ENCODE results near the gene UBE2N.

The UBE2N gene

DNA sequence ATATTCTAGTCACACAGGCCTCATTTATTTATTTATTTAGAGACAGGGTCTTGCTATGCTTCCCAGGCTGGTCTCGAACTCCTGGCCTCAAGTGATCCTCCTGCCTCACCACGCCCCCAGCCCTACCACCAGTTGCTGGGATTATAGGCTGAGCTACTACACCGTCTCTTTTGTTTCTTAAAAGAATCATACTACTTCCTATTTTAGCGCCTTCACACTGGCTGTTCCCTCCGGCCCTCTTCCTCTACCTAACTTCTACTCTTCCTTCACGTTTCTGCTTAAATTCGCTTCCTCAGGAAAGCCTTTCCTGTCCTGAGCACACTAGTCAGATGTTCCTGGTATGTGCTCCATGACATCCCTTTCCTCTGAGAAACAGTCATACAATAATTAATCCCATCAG is 19.2 kb upstream of the UBE2N start:
- Histone ChIP-seq H3K27ac (ENCODE audit: low read length) (no peak overlapping the region), H3K4me1 (ENCODE audit: insufficient read depth, low read length) (no peaks in the 10 kb centered on the region), H3K36me3 (ENCODE audit: insufficient read depth, low read depth, low read length) (no peaks in the 10 kb centered on the region), H3K4me3 (ENCODE audit: low read length) (no peak overlapping the region), H3K9ac (ENCODE audit: low read depth, low read length) (no peak overlapping the region), H3K9me3 (ENCODE audit: insufficient read depth, low read depth, low read length) (no peaks in the 10 kb centered on the region), H3K27me3 (ENCODE audit: insufficient read depth, low read length) (no peaks in the 10 kb centered on the region)

DNA sequence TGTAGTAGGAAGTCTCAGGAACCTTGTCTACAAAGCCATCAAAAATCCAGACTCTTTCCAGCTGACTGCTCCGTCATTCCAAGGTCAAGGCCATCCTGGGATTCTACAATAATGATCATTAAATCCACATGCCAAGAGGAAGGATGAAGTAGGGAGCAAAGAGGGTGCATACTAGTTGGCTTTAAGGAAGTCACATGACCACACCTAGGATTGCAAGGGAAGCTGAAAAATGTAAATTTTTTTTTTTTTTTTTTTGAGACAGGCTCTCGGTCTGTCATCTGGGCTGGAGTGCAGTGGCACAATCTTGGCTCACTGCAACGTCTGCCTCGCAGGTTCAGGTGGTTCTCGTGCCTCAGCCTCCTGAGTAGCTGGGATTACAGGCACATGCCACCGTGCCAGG is 18.3 kb upstream of the UBE2N start:
- no peaks in the 10 kb centered on the region for H3K9me3 ChIP-seq (ENCODE audit: insufficient read depth, low read depth, low read length)

DNA sequence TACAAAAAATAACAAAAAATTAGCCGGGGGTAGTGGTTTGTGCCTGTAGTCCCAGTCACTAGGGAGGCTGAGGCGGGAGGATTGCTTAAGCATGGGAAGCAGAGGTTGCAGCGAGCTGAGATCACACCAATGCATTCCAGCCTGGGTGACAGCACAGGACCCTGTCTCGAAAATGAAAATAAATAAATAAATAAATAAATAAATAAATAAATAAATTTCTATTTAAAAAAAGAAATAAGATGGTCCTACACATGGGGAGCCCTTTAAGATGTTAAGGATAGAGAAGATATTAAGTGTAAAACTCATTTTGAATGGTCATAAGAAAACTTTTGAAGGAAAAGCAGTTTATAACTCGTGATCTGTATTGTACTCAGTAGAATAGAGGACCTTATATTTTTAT is 17.4 kb upstream of the UBE2N start:
- H3K4me1 ChIP-seq (ENCODE audit: insufficient read depth, low read length): no peaks in the 10 kb centered on the region
- no peak overlapping the region for H3K9ac ChIP-seq (ENCODE audit: low read depth, low read length)
- H3K36me3 ChIP-seq (ENCODE audit: insufficient read depth, low read depth, low read length): no peaks in the 10 kb centered on the region
- H3K9me3 ChIP-seq (ENCODE audit: insufficient read depth, low read depth, low read length): no peaks in the 10 kb centered on the region
- no peaks in the 10 kb centered on the region for H3K27me3 ChIP-seq (ENCODE audit: insufficient read depth, low read length)
- no peak overlapping the region for H3K4me3 ChIP-seq (ENCODE audit: low read length)
- H3K27ac ChIP-seq (ENCODE audit: low read length): no peak overlapping the region

More for the DNA sequence above, 18.3 kb upstream of the UBE2N start:
- no peaks in the 10 kb centered on the region for H3K4me1 ChIP-seq (ENCODE audit: insufficient read depth, low read length)
- no peaks in the 10 kb centered on the region for H3K27me3 ChIP-seq (ENCODE audit: insufficient read depth, low read length)
- H3K36me3 ChIP-seq (ENCODE audit: insufficient read depth, low read depth, low read length): no peaks in the 10 kb centered on the region
- no peak overlapping the region for H3K4me3 ChIP-seq (ENCODE audit: low read length)
- no peak overlapping the region for H3K27ac ChIP-seq (ENCODE audit: low read length)
- H3K9ac ChIP-seq (ENCODE audit: low read depth, low read length): no peak overlapping the region

DNA sequence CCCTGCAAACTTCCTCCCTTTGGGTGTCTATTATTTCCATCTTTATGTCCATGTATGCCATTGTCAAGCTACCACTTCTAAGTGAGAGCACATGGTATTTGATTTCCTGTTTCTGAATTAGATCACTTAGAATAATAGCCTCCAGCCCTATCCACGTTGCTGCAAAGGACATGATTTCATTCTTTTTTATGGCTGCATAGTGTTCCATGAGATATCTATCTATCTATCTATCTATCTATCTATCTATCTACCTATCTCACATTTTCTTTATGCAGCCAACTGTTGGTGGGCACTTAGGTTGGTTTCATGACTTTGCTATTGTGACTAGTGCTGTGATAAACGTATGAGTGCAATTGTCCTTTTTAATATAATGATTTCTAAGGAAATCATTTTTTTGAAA is 14.3 kb upstream of the UBE2N start:
- H3K9ac ChIP-seq (ENCODE audit: low read depth, low read length): no peak overlapping the region
- H3K4me3 ChIP-seq (ENCODE audit: low read length): no peak overlapping the region
- no peaks in the 10 kb centered on the region for H3K27me3 ChIP-seq (ENCODE audit: insufficient read depth, low read length)
- no peaks in the 10 kb centered on the region for H3K36me3 ChIP-seq (ENCODE audit: insufficient read depth, low read depth, low read length)
- no peaks in the 10 kb centered on the region for H3K4me1 ChIP-seq (ENCODE audit: insufficient read depth, low read length)
- H3K27ac ChIP-seq (ENCODE audit: low read length): no peak overlapping the region
- H3K9me3 ChIP-seq (ENCODE audit: insufficient read depth, low read depth, low read length): no peaks in the 10 kb centered on the region

DNA sequence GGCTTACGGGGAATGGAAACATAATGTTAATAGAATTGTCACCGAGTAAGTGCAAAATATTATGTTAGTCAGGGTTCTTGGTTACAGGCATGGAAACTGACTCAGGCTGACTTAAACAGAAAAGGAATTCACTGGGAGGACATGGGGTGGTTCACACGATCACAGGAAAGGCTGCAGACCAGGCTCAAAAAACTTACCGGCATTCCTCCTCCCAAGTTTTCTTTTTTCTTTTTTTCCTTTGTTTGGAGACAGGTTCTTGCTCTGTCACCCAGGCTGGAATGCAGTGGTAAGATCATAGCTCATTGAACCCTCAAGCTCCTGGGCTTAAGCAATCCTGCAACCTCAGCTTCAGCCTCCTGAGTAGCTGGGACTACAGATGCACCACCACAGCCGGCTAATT is 11.9 kb upstream of the UBE2N start:
- H3K9ac ChIP-seq (ENCODE audit: low read depth, low read length): no peak overlapping the region
- no peaks in the 10 kb centered on the region for H3K36me3 ChIP-seq (ENCODE audit: insufficient read depth, low read depth, low read length)
- no peak overlapping the region for H3K27ac ChIP-seq (ENCODE audit: low read length)
- no peaks in the 10 kb centered on the region for H3K9me3 ChIP-seq (ENCODE audit: insufficient read depth, low read depth, low read length)
- H3K4me1 ChIP-seq (ENCODE audit: insufficient read depth, low read length): no peaks in the 10 kb centered on the region
- no peak overlapping the region for H3K4me3 ChIP-seq (ENCODE audit: low read length)
- H3K27me3 ChIP-seq (ENCODE audit: insufficient read depth, low read length): no peaks in the 10 kb centered on the region

DNA sequence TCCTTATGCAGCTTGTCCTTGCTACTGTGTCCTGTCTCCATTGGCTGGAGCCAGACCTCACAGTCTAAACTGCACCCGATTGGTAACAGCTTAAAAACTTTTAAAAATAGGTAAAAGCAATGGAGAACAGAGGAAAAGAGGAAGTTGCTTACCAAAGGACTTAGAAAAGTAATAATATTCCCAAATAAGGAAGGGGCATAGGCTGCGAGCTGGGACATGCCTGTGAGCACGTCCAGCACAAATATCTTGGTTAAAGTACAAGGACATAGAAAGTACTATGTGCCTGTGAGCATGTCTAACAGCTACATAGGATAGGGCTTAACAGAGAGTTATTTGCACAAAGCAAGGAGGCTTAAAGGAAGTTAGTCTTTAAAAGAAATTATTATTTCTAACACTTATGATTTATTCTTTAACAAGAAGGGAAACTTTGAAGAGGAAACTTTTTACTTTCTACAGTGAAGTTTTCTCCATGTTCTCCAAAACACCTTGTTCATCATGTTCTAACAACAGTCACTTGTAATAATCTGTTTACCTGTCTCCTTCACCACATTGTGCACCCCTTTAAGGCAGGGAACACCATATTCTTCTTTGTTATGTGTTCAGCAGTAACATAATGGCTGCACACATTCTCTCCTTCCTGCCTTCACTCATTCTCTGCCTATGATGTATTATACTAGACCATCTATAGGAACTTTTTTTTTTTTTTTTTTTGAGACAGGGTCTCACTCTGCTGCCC is 9.8 kb upstream of the UBE2N start:
- no peaks in the 10 kb centered on the region for H3K4me1 ChIP-seq (ENCODE audit: insufficient read depth, low read length)
- no peak overlapping the region for H3K4me3 ChIP-seq (ENCODE audit: low read length)
- H3K36me3 ChIP-seq (ENCODE audit: insufficient read depth, low read depth, low read length): no peaks in the 10 kb centered on the region
- no peaks in the 10 kb centered on the region for H3K9me3 ChIP-seq (ENCODE audit: insufficient read depth, low read depth, low read length)
- no peak overlapping the region for H3K9ac ChIP-seq (ENCODE audit: low read depth, low read length)
- H3K27ac ChIP-seq (ENCODE audit: low read length): no peak overlapping the region
- H3K27me3 ChIP-seq (ENCODE audit: insufficient read depth, low read length): no peaks in the 10 kb centered on the region

DNA sequence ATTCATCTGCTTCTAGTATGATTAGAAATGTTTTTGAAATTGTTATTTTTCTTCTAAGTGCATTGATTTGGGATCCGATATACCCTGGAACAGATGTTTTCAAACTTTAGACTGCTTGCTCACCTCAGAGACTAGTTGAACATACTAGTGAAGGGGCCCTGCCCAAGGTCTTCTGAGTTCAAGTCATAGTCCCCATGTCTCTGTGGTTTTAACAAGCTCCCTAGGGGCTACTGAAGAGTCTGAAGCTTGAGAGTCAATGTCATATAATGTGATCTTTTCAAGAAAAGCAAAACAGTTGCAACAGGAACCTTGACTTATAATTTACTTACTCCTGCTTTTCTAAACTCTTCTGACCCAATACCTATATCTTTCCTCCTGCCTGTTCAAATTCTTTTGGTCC is 7.5 kb upstream of the UBE2N start:
- Histone ChIP-seq H3K9ac (ENCODE audit: low read depth, low read length) (no peak overlapping the region), H3K4me3 (ENCODE audit: low read length) (no peak overlapping the region), H3K27ac (ENCODE audit: low read length) (no peak overlapping the region), H3K36me3 (ENCODE audit: insufficient read depth, low read depth, low read length) (no peaks in the 10 kb centered on the region), H3K4me1 (ENCODE audit: insufficient read depth, low read length) (no peaks in the 10 kb centered on the region), H3K27me3 (ENCODE audit: insufficient read depth, low read length) (no peaks in the 10 kb centered on the region), H3K9me3 (ENCODE audit: insufficient read depth, low read depth, low read length) (no peaks in the 10 kb centered on the region)

DNA sequence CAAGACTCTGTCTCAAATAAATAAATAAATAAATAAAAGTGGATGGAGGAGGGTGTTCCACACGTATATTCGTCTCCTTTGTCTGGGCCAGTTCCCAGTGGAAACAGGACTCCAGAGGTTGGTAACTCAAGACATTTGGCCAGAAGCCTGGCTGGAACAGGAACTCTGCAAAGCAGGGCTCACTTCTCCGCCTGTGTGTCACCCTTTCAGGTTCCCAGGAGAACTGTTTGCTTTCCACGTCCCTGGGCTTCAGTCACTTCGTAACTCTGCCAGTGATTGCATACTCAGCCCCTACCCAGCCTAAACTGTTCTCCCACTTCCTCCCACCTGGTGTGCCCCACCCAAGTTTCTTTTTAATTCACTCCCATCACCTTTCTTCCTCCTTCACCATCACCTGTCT is 7.0 kb upstream of the UBE2N start:
- H3K27ac ChIP-seq (ENCODE audit: low read length): no peak overlapping the region
- H3K9me3 ChIP-seq (ENCODE audit: insufficient read depth, low read depth, low read length): no peaks in the 10 kb centered on the region
- no peaks in the 10 kb centered on the region for H3K36me3 ChIP-seq (ENCODE audit: insufficient read depth, low read depth, low read length)
- H3K27me3 ChIP-seq (ENCODE audit: insufficient read depth, low read length): no peaks in the 10 kb centered on the region
- H3K4me3 ChIP-seq (ENCODE audit: low read length): no peak overlapping the region
- no peaks in the 10 kb centered on the region for H3K4me1 ChIP-seq (ENCODE audit: insufficient read depth, low read length)
- no peak overlapping the region for H3K9ac ChIP-seq (ENCODE audit: low read depth, low read length)

DNA sequence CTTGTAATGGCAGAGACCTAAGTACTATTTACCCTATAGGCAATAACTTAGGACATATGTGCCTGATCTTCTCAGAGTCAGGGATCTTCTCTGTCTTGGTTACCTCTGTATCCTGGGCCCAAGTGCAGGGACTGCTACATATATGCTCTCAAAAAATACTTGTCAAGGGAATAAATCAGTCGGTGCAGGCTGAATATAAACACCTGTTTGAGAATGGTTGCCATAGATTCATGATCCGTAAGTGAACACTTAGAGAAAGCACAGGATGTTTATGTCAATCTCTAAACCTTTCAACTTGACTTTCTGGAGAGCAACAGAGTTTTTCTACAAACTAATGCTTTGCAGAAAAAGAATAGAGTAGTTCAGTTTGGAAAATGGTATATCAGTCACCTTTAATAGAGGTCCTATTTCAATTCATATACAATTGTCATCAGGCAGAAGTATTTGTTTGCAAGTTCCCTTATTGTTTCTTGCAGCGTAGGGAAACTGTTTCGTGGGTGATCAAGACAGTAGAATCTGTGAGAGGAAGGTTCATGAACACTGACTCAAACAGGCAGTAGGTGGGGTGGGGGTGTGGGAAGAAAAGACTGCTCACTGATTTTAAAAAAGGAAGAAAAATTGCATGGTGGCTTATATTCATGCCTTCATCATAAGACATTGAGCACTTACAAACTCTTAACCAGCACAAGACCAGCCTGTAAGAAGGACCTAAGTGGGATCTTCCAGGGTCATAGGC is 6.0 kb upstream of the UBE2N start:
- no peaks in the 10 kb centered on the region for H3K36me3 ChIP-seq (ENCODE audit: insufficient read depth, low read depth, low read length)
- no peaks in the 10 kb centered on the region for H3K9me3 ChIP-seq (ENCODE audit: insufficient read depth, low read depth, low read length)
- H3K4me1 ChIP-seq (ENCODE audit: insufficient read depth, low read length): 0 out of 2 replicates have a peak, but pooled peaks cover 5% of the 10 kb centered on the region
- no peak overlapping the region for H3K27ac ChIP-seq (ENCODE audit: low read length)
- no peak overlapping the region for H3K4me3 ChIP-seq (ENCODE audit: low read length)
- no peaks in the 10 kb centered on the region for H3K27me3 ChIP-seq (ENCODE audit: insufficient read depth, low read length)
- H3K9ac ChIP-seq (ENCODE audit: low read depth, low read length): no peak overlapping the region

DNA sequence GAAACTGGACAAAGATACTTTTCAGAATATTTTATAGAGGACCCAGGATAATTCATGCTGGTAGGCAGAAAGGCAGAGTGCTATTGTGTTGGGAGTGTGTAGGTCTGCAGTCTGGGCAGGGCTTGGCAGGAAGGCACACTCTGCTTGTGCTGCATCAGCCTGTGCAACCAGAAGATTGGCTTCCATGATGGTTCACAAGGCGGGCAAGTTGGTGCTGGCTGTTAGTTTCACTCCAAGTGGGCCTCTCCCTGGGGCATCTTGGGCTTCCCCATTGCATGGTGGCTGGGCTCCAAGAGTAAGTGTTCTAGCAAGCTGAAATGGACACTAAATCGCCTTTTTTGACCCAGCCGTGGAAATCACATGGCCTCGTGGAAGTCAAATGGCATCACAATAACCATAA is 1.8 kb upstream of the UBE2N start:
- H3K27ac ChIP-seq (ENCODE audit: low read length): no peak overlapping the region

DNA sequence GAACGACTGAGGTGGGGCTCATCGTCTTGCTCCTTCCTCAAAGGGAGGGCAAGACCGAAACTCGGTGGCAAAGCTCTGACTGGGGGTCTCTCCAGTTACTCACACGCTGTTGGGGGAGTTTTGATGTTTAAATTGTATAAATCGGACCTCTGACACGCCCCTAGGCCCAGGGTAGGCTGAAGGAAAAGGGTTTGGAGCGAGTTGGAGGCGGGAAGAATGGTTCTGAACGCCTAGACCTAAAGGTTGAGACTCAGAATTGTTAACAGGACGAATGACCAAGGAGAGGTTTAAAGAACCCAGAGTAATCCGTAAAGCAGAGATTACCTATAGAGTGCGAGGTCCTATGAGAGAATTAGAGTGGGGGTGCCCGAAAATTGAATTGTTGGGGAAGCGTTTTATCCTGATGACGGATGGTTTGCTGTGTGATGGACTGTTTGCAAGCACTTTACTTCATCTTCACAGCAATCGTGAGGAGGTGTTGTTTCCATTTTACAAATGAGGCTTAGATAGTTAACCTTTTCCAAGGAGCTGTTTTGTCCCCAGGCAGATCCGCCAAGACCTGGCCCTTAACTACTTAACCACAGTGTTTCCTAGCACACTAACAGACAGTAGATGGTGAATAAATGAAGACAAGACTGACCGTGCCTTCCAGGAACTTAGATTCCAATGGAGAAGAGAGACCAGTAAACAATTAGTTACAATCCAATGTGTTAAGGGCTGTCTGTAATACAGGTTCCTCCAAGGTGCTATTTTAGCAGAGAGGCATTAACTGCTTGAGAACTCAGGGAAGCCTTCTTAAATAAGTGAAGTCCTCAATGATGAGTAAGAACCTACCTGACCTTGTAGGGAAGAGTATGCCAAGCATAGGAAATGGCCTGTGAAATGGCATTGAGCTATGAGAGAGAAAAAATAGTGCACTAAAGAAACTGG is 929 bp upstream of the UBE2N start:
- Histone ChIP-seq H3K9me3 (ENCODE audit: insufficient read depth, low read depth, low read length) (no peaks in the 10 kb centered on the region), H3K9ac (ENCODE audit: low read depth, low read length) (peak overlapping the region; percentile 98), H3K27ac (ENCODE audit: low read length) (peak overlapping the region; percentile 99), H3K27me3 (ENCODE audit: insufficient read depth, low read length) (no peaks in the 10 kb centered on the region), H3K4me3 (ENCODE audit: low read length) (peak overlapping the region; percentile 99), H3K36me3 (ENCODE audit: insufficient read depth, low read depth, low read length) (no peaks in the 10 kb centered on the region), H3K4me1 (ENCODE audit: insufficient read depth, low read length) (peaks cover 28% of the 10 kb centered on the region; the same call in 1 of the 2 replicates)

More for the DNA sequence above, 1.8 kb upstream of the UBE2N start:
- peak overlapping the region; percentile 8; the same call in 1 of the 2 replicates for H3K9ac ChIP-seq (ENCODE audit: low read depth, low read length)
- H3K36me3 ChIP-seq (ENCODE audit: insufficient read depth, low read depth, low read length): no peaks in the 10 kb centered on the region
- no peaks in the 10 kb centered on the region for H3K9me3 ChIP-seq (ENCODE audit: insufficient read depth, low read depth, low read length)
- peaks cover 21% of the 10 kb centered on the region; the same call in 1 of the 2 replicates for H3K4me1 ChIP-seq (ENCODE audit: insufficient read depth, low read length)
- no peaks in the 10 kb centered on the region for H3K27me3 ChIP-seq (ENCODE audit: insufficient read depth, low read length)
- H3K4me3 ChIP-seq (ENCODE audit: low read length): no peak overlapping the region
